GM12801 (cell line): Measurements from ENCODE around the gene ACD.
A peak's percentile ranks its signal among the peaks of the same experiment; 100 is the strongest.

ENCODE experiments used
- CTCF ChIP-seq: IDR thresholded peaks from one replicate; pipeline ENCODE4 v1.5.1; 2011; ENCODE audit warnings: control low read depth; ENCODE audit not compliant: insufficient read length; ENCODE audit errors: extremely low read depth

The ACD gene

GRCh38 chr16:67667817-67668494, 7.9 kb upstream of the ACD start:
- peak; percentile 73 for TF ChIP-seq CTCF

- TF ChIP-seq CTCF, result no peak
These were observed 7.4 kb upstream of the ACD start for GRCh38 chr16:67667453-67667816.

- no peak for TF ChIP-seq CTCF
These were observed 6.7 kb upstream of the ACD start, which contains the start of the genes C16orf86 and ENKD1 for GRCh38 chr16:67666559-67667452. Gene C16orf86 (plus strand): TSS chr16:67666814. CDS start chr16:67666971, 157 bp downstream. Gene ENKD1 (minus strand): TSS chr16:67666750. CDS start chr16:67666442, 308 bp downstream.

GRCh38 chr16:67666032-67666551, 6.0 kb upstream of the ACD start:
- no peak for TF ChIP-seq CTCF

GRCh38 chr16:67665598-67665997, 5.5 kb upstream of the ACD start:
- TF ChIP-seq CTCF, result no peak

- TF ChIP-seq CTCF, result no peak
These were observed 4.8 kb upstream of the ACD start for GRCh38 chr16:67664871-67665270.

GRCh38 chr16:67664258-67664657, 4.2 kb upstream of the ACD start:
- TF ChIP-seq CTCF, result no peak
